Sigmoid colon (tissue), 4 donors: ENCODE results near the gene MYDGF.

ENCODE experiments used
- EP300 ChIP-seq, 4 donors: sonication (generic); formaldehyde crosslinking; IDR thresholded peaks; one replicate each; pipeline ENCODE4 v1.6.1; 2017; ENCODE audit warnings: antibody characterized with exemption in 4 of 4
- POLR2A ChIP-seq, 2 donors: fragments of 450-650 bp; IDR thresholded peaks; one replicate each; pipeline ENCODE4 v1.6.1; 2016; ENCODE audit warnings: antibody characterized with exemption in 2 of 2, mild to moderate bottlenecking in 2 of 2, moderate library complexity in 2 of 2
- POLR2AphosphoS5 ChIP-seq, 4 donors: sonication (generic); formaldehyde crosslinking; IDR thresholded peaks; one replicate each; pipeline ENCODE4 v1.6.1; 2017; ENCODE audit warnings: antibody characterized with exemption in 4 of 4
- TF ChIP-seq, protein P1 (sequence below), 4 experiments: fragments of 450-650 bp in 3 of 4; fragments of 200-600 bp in 1 of 4; IDR thresholded peaks; one replicate each; pipeline ENCODE4 v1.5.1; 2016 to 2019; ENCODE audit warnings: antibody characterized with exemption in 4 of 4, mild to moderate bottlenecking in 3 of 4, moderate library complexity in 2 of 4

DNA sequence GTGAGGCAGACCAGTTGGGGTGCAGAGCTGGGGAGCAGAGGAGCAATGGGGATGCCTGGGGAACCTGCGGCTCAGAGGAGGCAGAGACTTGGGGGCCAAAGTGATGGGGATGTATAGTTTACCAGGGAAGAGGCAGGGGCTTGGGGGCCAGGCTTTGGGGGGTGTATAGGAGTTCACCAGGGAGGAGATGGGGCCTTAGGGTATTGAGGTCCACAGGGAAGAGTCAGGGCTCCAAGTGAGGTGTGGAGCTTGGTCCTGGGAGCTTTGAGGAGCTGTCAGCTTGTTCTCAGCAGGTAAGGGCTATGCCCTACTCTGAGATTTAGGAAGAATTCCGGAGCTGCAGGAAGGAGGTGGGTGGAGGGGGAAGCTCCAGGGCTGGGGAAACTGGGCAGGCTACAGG lies 20.0 kb downstream of the MYDGF start:
- TF ChIP-seq, protein P1, sequence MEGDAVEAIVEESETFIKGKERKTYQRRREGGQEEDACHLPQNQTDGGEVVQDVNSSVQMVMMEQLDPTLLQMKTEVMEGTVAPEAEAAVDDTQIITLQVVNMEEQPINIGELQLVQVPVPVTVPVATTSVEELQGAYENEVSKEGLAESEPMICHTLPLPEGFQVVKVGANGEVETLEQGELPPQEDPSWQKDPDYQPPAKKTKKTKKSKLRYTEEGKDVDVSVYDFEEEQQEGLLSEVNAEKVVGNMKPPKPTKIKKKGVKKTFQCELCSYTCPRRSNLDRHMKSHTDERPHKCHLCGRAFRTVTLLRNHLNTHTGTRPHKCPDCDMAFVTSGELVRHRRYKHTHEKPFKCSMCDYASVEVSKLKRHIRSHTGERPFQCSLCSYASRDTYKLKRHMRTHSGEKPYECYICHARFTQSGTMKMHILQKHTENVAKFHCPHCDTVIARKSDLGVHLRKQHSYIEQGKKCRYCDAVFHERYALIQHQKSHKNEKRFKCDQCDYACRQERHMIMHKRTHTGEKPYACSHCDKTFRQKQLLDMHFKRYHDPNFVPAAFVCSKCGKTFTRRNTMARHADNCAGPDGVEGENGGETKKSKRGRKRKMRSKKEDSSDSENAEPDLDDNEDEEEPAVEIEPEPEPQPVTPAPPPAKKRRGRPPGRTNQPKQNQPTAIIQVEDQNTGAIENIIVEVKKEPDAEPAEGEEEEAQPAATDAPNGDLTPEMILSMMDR (IDR thresholded peaks at IDR 0.05), result no peak
- no peak for TF ChIP-seq POLR2A (IDR thresholded peaks at IDR 0.05)
- TF ChIP-seq POLR2AphosphoS5 (IDR thresholded peaks at IDR 0.05), result no peak
- no peak for TF ChIP-seq EP300 (IDR thresholded peaks at IDR 0.05)
